DND-41 (cell line): ENCODE measurements around the gene SLC35A5.

Experiments
- EZH2 ChIP-seq: IDR thresholded peaks from 3 replicates; pipeline ENCODE4 v1.6.1; 2012; ENCODE audit warnings: borderline replicate concordance, low read depth, mild to moderate bottlenecking, moderate library complexity, low read length, inconsistent platforms; ENCODE audit not compliant: severe bottlenecking
- TF ChIP-seq, protein P1 (sequence below): IDR thresholded peaks from 2 replicates; pipeline ENCODE4 v1.5.1; 2012; ENCODE audit warnings: borderline replicate concordance, low read length, moderate library complexity, mild to moderate bottlenecking; ENCODE audit not compliant: poor library complexity, severe bottlenecking; ENCODE audit errors: extremely low read depth

DNA sequence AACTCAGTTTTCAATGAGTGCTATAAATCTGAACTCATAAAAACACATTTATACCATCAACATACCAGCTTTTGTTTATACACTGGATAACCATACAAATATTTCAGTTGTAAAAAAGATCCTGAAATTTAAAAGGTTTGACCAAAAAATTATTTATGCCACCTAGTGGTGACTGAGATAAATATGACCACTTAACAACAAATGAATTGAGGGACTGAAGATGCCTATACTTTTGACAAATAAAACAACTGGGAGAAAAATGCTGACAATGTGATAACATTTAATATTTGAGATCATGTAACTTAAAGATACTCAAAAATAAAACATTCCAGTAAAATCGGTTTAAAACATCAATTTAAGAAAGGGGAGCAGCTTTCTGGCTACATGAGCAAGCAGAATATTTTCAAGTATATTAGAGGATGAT, 30.5 kb upstream of the SLC35A5 start:
- TF ChIP-seq EZH2 = no peak
- TF ChIP-seq, protein P1, sequence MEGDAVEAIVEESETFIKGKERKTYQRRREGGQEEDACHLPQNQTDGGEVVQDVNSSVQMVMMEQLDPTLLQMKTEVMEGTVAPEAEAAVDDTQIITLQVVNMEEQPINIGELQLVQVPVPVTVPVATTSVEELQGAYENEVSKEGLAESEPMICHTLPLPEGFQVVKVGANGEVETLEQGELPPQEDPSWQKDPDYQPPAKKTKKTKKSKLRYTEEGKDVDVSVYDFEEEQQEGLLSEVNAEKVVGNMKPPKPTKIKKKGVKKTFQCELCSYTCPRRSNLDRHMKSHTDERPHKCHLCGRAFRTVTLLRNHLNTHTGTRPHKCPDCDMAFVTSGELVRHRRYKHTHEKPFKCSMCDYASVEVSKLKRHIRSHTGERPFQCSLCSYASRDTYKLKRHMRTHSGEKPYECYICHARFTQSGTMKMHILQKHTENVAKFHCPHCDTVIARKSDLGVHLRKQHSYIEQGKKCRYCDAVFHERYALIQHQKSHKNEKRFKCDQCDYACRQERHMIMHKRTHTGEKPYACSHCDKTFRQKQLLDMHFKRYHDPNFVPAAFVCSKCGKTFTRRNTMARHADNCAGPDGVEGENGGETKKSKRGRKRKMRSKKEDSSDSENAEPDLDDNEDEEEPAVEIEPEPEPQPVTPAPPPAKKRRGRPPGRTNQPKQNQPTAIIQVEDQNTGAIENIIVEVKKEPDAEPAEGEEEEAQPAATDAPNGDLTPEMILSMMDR = peak; percentile 63
